ENCODE results near the gene SMYD4.
"Not testable (repeated sequence)": the region's sequence is repeated elsewhere in the genome, so short reads cannot be mapped to it uniquely, and the experiment has no call there.

- not testable (repeated sequence) for TF ChIP-seq CTCF (IDR thresholded peaks at IDR 0.05; ENCODE audit: low read depth, low read length, poor library complexity, severe bottlenecking); EZH2phosphoT487 (IDR thresholded peaks at IDR 0.05; ENCODE audit: borderline replicate concordance, low read length)
These were observed 56.6 kb downstream of the SMYD4 start for GRCh38 chr17:1773000-1773695.

All from DOHH2 (cell line).